Dedifferentiated amniotic fluid mesenchymal stem cell (primary cell): ENCODE measurements around the gene HSPG2.
"Not testable (repeated sequence)": the region's sequence is repeated elsewhere in the genome, so short reads cannot be mapped to it uniquely, and the experiment has no call there.

Experiments
- DNase-seq: peaks from one replicate; pipeline ENCODE4 v3.0.0-alpha.2; 2016; ENCODE audit errors: extremely low spot score

The HSPG2 gene

DNA sequence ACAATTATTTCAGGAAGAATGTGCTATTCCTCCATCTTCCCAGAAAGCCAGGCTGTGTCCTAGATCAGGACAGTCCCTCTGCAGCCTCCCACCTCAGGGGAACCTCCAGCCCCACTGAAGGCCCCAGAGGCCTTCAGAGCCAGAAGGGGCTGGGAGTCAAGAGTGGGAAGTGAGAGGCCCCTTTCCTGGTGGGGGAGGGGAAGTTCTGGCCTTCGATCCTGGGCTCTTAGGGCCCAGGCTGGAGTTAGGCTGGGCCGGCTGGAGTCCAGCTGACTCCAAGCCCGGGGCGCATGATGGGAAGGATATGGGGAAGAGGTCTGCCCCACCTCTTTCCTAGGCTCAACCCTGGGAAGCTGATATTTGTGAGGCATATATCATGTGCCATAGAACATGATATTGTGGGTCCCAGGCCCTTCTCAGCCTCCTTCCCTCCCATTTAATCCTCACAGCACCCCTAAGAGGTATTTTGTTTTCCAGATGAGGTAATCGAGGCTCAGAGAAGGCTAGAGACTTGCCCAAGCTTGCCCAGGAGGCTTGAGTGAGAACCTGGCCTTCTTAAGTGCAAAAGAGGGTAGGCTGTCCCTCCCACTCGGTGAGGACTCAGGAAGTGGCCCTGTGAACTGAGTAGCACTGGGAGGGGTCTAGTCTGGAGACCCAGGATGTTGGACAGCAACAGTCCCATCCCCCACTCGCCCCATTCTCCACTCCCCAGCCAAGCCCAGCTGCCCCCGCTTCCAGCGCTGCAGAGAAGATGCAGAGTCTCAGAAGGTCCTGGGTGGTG, 18.6 kb upstream of the HSPG2 start:
- no peak for DNase-seq

DNA sequence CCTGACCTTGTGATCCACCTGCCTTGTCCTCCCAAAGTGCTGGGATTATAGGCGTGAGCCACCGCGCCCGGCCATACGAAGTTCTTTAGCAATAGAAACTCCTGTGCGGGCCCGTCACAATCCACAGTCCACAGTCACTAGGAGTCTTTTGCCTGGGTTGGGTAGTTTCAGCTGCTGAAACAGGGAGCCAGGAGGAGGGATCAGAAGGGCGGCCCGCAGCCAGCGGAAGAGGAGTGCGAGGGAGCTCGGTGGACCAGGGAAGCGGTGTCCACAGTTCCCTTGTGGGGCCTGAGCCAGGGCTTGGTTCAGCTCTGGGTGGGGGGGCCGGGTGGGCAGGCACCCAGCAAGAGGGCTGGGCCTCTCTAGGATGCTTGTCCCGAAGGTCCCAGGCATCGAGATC, 17.9 kb upstream of the HSPG2 start:
- DNase-seq: no peak

DNA sequence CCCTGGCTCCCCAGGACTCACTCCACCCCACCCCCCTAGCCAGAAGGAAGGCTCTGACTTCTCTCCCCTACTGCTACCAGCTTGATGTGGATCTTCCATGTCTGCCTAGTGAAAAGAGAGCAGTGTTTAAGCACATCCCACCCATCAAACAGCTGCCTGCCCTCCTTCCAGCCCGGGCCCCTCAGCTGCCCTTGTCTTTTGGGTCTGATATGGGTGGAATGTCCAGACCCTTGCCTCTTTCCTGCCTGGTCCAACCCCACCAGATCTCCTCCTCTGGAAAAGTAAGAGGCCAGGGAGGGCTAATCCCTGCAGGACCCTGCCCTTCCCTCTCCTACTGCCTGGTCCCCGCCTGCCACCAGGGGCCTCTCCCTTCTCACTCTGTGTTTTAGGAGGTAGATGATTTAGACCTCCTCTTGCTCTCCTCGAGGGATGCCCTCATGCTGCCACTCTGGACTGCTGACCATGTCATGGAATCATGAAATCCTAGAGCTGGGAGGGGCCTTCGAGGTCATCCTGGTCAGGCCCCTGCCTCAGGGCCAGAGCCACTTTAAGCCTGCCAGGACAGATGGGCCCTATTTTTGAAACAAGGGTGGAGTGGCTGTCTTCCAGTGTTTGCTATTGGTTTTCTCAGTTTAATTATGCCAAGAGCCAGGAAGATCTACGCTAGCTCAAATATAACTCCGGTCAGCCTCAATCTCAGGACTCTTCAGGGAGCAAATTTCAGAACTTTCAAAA, 15.8 kb upstream of the HSPG2 start:
- DNase-seq: no peak

DNA sequence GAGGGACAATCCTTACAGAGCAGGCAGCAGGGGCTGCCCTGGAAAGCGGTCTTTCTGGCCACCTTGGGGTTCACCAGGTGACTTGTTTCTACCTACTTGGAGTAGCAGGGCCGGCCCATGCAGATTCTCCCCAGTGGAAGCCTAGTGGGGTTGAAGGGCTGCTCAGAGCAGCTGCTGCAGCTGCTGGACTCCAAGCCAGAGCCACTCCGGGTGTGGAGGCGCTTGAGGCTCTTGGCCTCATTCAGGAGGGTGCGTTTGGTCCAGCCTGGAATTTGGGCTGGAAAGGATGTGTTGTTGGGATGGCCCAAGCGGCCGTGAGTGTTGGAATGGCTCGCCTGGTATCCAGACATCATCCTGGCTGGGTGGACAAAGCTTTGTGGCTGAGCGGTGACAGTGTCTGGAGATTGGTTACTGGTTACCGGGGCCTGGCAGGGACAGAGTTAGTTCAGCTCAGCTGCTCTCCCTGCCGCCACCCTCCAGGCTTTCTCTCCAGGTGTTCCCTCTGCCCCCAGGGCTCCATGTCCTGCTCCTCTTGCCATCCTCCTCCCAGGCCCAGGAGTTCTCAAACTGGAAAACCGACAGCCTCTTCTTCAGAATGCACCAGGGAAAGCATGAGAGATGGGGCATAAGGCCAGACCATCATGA, 14.2 kb upstream of the HSPG2 start:
- no peak for DNase-seq

DNA sequence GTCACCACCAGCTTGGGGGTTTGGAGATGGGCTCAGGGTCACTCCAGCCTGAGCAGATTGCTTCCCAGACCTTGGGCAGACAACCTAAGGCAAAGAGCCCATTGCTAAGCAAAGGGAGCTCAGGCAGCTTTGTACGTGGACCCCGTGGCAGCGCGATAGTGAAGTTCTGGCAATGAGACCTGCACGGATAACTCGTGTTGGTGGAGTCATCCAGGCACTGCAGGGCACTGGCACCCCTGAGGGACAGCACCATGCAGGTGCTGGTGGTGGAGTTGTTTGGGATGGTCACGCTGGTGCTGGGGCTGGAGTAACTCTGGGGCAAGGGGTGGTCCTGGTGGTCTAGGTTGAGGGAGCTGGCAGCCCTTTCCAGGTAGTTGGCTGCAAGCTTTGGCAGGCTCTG, 13.6 kb upstream of the HSPG2 start:
- DNase-seq: no peak

DNA sequence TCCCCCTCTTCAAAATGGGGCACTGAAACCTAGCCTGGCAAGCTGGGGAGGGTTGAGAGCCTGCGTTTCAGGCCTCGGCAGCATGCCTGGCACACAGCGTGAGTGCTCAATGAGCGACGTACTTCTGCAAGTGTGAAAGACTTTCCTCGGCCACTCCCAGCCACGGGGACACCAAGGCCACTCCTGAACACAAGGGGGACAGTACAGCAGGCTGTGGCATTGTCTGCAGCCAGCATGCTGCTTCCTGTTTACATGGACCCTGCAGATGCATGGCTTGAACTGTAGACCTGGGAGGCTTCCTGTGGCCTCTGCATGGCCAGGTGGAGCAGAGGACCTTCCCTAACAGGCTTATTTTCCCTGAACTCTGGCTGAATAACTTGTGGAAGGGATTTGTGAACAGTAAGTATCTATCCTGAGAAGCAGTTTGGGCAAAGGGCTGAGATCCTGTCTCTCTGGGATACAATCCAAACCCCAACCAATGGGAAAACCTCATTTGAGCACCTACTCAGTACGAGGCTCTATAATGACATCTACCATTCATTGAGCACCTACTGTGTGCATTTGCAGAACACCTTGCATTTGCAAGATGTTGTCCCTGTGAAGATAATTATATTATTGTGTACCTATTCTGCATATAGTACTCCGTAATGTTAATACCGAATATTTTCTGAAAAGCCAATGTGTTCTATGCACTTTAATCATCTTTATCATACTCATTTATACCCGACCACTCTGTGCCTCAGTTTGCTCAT, 9.9 kb upstream of the HSPG2 start:
- no peak for DNase-seq

DNA sequence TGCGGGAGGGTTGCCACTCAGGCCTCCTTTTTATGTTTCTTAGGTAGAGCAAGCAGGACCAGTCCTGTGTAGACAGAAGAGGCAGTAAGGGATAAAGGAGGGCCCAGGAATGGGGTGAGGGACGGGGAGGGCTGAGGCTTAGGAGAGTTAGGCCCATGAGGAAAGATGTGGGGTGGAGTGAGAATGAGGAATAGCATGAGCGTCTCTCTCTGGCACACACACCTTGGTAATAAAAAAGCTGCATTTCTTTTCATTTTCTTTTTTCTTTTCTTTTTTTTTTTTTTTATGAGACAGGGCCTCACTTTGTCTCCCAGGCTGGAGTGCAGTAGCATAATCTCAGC, 7.6 kb upstream of the HSPG2 start:
- DNase-seq: no peak

DNA sequence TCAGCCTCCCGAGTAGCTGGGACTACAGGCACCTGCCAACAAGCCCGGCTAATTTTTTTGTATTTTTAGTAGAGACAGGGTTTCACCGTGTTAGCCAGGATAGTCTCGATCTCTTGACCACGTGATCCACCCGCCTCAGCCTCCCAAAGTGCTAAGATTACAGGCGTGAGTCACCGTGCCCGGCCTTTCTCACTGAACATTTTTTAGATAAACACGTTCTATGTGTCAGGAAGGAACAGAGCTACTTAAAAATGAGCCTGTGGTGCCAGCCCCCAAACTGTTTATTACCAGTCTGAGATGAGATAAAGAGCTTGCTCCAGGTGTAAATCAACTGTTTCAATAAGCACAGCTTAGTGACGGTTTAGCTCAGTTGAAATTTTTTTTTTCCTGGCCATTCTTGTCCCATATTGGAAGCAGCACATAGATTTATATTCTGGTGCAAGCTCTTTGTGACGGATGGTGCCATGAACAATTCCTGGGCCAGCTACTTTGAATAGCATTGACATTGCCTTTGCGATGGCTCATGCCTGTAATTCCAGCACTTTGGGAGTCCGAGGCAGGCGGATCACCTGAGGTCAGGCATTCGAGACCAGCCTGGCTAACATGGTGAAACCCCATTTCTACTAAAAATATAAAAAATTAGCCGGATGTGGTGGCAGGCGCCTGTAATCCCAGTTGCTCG, 6.0 kb upstream of the HSPG2 start:
- not testable (repeated sequence) for DNase-seq

DNA sequence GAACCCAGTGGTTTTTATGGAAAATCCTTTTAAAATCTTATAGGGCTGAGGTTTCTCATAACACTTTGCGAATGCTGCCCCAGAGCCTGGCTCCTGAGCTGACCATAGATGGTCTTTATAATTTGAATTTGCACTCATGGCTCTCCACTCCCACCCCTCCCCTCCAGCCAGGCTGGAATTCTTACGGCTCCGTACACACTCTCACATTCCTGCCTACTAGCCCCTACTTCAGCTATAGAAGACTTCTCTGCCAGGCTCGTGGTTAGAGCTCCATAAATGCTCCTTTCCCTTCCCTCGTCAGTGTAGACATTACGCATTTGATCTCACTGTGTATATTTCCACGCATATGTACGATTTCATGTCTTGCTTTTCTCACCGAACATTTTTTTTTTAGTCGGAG, 5.4 kb upstream of the HSPG2 start:
- DNase-seq: no peak

DNA sequence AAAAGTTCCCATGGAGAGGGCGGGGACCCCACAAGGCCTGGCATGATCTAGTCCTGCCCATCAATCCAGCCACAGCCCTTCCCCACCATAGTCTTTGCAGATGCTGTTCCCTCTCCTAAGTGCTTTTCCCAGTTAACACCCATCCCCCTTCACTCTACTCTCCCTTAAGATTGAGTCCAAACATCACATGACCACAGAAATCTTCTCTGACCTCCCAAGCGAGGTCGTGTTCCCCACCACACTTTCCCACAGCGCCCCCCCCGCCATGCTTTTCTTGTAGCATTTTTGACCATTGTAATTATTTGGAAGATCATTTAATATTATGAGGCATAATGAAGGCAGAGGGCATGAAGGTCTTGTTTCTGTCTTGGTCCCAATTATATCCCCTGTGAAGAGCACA, 4.3 kb upstream of the HSPG2 start:
- DNase-seq: no peak

DNA sequence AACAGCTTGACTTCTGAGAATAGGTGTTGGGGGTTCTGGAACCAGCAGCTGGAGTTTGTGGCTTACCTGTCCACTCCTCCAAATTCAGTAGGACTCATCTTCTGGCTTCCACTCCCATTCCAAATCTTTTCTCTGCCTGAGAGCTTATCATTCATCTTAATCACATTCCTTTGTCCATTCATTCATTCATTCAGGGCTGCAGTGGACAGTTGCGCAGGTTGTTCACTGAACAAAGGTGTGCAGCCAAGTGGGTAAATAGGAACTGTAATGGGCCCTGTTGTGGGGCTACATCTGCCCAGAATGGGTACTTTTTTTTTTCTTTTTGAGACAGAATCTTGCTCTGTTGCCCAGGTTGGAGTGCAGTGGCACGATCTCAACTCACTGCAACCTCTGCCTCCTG, 3.4 kb upstream of the HSPG2 start:
- no peak for DNase-seq

DNA sequence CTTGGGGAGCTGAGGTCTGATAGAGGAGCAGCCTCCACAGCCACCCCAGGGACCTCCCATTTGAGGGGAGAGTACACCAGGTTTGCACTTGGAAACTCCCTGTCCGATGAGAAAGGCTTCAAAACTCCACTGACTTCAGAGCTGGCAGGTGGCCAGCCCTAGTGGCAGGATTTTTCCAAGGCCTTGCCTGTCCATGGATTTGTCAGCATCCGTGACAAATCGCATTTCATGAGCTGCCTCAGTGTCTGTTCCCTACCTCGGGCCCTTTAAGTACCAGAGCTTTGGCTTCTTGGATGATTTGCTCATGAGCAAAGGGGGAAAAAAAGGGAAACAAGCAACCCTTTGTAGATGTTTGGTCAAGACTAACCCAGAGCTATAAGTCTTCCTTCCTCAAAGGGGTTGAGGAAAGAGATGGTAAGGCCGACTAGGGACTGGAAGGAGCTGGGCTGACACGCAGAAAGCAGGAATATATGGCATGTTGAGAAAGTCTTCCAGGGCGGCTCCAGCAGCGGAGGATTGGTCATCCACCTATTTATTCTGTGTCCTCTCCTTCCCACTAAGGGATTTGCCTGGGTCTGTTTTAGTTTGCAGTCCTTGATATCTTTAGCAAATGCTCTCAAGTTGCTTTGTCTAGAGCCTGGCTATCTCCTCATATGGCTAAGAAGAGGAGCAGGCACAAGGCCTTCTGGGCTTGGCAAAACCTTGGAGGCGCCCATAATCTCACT, 2.7 kb upstream of the HSPG2 start:
- DNase-seq: peak; percentile 97

DNA sequence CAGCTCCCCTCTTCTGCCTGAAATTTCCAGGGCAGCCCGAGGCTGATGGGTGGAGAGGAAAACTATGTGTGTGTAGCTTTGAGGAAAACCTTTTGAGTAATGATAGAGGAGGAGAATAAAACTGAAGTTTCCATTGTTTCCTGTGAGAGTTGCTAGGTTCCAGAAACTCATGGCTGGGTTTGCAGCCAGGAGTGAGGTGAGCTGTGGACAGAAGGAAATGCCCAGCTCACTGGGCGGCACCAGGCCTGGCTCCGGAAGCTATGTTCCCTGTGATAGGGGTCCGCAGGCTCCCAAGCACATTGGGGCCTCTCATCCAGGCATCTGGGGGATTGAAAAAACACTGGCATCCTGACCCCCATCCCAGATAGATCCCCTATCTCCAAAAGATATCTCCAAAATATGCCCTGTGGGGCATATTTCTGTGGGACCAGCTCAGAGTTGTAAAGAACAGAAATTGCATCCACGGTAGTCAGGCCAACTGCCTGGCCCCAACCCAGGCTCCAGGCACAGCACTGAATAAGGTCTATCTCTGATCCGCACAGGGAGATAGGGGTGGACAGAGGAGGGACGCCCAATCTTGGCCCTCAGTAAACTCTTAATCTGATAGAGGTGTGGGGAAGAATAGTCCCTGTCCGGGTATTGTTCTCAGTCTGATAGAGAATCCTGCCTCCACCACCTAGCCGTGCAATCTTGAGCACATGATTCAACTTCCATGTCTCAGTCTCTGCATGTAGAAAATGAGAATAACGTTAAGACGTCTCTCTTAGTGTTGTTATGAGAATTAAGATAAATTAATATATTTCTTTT, 1.8 kb upstream of the HSPG2 start:
- DNase-seq: no peak

DNA sequence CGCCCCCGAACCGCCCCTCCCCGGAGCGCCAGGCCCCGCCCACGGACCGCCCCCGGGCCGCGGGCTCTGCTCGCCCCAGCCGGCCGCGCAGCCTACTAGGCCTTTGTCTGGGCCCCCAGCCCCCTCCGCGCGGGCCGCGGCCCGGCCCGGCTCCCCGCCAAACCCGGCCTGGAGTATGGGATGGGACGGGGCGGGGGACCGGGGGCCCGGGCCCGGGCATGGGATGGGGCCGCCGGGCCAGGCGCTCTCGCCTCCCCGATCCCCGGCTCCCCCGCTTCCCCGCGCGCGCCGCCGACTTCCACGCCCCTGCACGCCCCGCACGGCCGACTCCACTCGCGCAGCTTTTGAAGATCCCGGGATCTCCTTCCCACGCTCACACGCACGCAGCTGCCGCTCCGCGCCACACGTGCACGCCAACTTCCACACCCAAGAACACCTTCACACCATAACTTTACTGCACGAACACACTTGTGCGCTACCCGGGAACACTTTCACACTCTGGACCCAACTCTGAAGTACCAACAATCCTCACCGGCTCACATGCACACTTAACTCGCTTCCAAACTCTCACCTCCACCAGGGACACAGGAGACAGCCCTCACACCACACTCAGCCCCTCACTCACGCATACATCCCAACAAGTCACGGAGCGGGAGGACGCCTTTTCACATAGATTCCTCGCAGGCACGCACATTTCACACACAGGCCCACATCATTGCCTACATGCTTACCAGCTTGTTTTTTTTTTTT, 437 bp upstream of the HSPG2 start:
- peak; percentile 51 for DNase-seq

DNA sequence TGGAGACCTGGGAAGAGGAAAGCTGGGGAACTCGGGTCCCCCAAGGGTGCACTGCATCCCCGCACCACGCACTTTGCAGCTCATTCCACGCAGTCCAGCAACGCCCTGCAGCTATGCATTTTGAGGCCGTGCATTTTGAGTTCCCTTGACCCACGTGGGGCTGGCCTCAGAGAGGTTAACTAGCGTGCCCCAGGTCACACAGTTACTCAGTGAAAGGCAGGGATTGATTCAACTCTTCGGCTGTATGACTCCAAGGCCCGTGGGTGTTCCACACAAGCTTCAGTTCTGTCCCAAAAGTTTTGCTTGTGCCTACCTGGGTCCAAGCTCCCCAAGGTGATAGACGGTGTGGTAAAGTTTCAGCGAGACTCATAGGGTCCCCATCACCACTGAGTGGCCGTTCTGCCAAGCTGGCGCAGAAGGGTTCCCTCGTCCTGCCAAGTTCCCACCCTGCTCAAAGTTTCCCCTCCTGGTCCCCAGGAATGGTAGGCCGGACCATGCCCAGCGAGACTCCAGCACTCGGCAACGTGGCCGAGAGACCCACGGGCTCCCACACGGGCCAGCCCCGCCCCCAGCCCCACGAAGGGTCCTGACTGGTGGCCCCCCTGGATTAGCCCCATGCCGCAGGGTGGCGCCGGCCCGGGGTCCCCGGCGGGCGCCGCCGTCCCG, 611 bp downstream of the HSPG2 start:
- no peak for DNase-seq

DNA sequence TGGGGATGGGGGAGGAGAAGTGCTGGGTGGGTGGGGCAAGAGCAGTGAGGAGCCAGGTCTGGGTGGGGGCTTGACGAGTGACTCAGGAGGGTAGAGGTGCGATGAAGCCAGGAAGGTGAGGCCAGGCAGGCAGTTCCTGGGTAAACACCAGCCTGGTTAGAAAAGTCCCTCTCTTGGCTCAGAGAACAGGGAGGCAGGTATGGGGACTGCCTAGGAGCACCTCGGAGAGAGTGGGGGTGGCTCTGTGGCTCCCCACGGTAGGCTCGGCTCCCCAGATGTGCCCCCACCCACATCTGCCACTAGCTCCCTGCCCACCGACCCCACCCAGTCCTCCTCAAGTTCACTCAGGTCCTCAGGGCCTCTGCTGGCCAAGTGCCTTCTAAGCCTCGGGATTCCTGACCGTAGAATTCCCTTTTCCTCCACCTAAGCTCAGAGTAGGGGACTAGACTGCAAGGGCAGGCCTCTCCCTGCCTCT, 1.2 kb downstream of the HSPG2 start:
- DNase-seq: no peak

DNA sequence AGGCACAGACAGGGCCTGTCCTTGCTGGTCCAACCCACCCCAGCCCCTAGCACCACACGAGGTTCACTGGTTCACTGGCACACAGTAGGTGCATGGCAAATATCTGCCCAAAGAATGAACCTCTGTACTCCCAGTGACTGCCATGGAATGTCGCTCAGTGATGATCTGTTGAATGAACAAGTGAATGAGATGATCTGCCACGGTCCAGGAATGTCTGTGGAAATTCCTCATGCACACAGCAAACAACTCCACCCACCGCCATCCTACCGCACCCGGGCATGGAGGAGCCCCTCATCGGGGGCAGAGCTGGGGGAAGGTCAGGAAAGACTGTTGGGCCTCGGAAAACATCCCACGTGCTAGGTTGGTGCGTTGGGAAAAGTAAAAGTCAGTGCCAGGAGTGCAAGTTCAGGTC, 1.7 kb downstream of the HSPG2 start:
- DNase-seq: peak; percentile 50

DNA sequence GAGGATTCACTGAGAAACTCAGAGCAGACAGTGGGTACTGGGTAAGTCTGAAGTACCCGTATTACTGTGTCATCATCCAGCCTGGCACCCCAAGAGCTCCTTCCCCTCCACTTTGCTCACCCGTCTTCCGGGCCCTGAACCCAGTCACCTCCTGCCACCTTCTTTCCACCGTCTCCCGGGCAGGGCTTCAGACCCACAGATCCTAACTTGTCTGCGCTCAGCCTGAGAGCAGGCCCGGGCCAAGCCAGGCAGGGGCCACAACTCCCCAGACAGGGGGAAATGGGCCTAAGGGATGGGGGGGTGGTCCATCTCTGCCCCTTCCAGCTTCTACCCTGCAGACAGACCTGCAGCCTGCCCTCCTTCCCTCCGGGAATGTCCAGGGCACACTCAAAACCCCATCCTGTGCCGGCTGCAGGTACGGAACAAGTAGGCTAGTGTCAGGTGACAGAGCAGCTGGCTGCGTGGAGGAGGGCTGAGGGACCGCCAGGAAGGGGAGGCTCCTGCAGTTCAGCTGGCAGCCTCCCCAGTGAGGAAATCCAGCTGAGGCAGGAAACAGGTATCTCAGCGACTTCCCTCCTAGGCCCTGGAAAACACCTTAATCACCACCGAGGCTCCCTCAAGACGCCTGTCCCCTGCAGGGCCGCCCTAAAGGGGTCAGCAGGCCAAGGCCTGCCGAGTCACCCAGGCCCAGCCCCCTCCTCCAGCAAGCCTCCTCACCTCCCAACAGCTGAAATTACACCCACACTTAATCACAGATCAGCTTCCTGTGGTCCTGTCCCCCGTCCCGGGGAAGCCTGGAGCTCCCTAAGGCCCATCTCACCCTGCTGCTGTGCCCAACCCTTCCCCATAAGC, 3.5 kb downstream of the HSPG2 start:
- no peak for DNase-seq
